H1 (cell line): ENCODE data around the gene SEMA4D. TPM values are rescaled to one million over a fixed set of nuclear protein-coding genes. Genes with fewer than 3 reads are reported as not detected.

Experiments used
- BCL11A ChIP-seq, 2 experiments: IDR thresholded peaks; one replicate each; pipeline ENCODE4 v1.6.1; 2011; ENCODE audit warnings: low read depth in 2 of 2, low read length in 2 of 2, mild to moderate bottlenecking in 2 of 2
- FOSL1 ChIP-seq: IDR thresholded peaks from 2 replicates; pipeline ENCODE4 v1.6.1; 2011; ENCODE audit warnings: mild to moderate bottlenecking, low read depth, low read length, moderate library complexity; ENCODE audit not compliant: insufficient read depth
- NRF1 ChIP-seq: IDR thresholded peaks from 2 replicates; pipeline ENCODE4 v1.6.1; 2011; ENCODE audit warnings: mild to moderate bottlenecking, low read depth, low read length, improper control_type of control experiment
- POU5F1 ChIP-seq: IDR thresholded peaks from 2 replicates; pipeline ENCODE4 v1.6.1; 2011; ENCODE audit warnings: low read depth, mild to moderate bottlenecking, low read length, moderate library complexity
- RAD21 ChIP-seq, 2 experiments: IDR thresholded peaks in 1 of 2; conservative IDR thresholded peaks in 1 of 2; 2 replicates each; pipeline ENCODE4 v1.6.1; 2011; ENCODE audit warnings: low read depth in 2 of 2, low read length in 2 of 2, improper control_type of control experiment in 1 of 2, inconsistent platforms in 1 of 2, mild to moderate bottlenecking in 1 of 2, moderate library complexity in 1 of 2
- SIRT6 ChIP-seq: IDR thresholded peaks from one replicate; pipeline ENCODE4 v1.7.1; 2012; ENCODE audit warnings: low read length, inconsistent platforms
- SP1 ChIP-seq: IDR thresholded peaks from 2 replicates; pipeline ENCODE4 v1.6.1; 2011; ENCODE audit warnings: low read depth, low read length
- SP4 ChIP-seq: IDR thresholded peaks from 2 replicates; pipeline ENCODE4 v1.6.1; 2012; ENCODE audit warnings: low read length, inconsistent platforms
- TEAD4 ChIP-seq: IDR thresholded peaks from 2 replicates; pipeline ENCODE4 v1.6.1; 2012; ENCODE audit warnings: low read depth, low read length, inconsistent platforms, mixed read lengths
- polyA plus RNA-seq, 7 experiments: library from polyadenylated mRNA; depleted of rRNA in 3 of 7; stranded (reverse) in 5 of 7; unstranded in 2 of 7; fragments of >200 nt in 5 of 7; fragments of 200-250 nt in 2 of 7; gene quantifications; 1 replicate in 5 of 7; 2 replicates in 1 of 7; 4 replicates in 1 of 7; pipeline versions ENCODE4 v1.2.1 to v1.2.3, GENCODE V29; 2011 to 2013; ENCODE audit warnings: missing spikeins in 2 of 7, mixed read lengths in 2 of 7
- total RNA-seq: library from RNA; stranded (reverse); fragmentation: NEBNext Ultra II Directional; extraction: Animal tissue kit (Norgen Biotek cat#: 25700); gene quantifications from 2 replicates; pipeline ENCODE4 v1.2.1, GENCODE V29; 2021

The SEMA4D gene
- total and polyA plus RNA-seq, 2 of the 8 experiments (the other 6 are each of a cell fraction or from before 2014, with no cell fraction given) = 21.0 to 70.4 TPM

DNA sequence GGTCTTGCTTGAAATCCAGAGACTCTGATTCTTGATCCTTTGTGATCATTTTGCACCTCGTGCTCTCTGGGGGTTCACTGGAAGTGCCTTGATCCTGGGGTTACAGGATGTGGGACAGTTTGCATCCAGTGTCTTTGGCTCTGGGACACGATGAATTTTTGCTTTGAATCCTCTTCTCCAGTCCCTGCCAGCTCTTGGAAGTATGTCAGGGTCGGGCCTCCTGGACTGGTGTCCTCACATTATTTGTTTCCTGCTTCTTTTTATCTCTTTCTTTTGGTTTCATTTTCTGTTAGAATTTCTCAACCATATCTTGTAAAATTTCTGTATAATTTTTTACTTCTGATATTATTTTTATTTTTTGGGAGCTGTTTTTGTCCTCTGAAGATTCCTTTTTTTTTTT, 145.5 kb downstream of the SEMA4D start (continued):
- no peak for TF ChIP-seq SIRT6
- TF ChIP-seq FOSL1 = no peak
- no peak for TF ChIP-seq NRF1
- TF ChIP-seq TEAD4 = no peak
- TF ChIP-seq RAD21 (IDR thresholded peaks at IDR 0.05 in 1 of 2, conservative IDR thresholded peaks at IDR 0.05 in 1 of 2; ENCODE audit: low read depth in 2 of 2, low read length in 2 of 2) = no peak
- no peak for TF ChIP-seq SP4
- no peak for TF ChIP-seq BCL11A (IDR thresholded peaks at IDR 0.05; ENCODE audit: low read depth in 2 of 2, low read length in 2 of 2)
- TF ChIP-seq SP1 = no peak
- TF ChIP-seq POU5F1 = no peak
